ENCODE measurements around the gene DERL2.

DNA sequence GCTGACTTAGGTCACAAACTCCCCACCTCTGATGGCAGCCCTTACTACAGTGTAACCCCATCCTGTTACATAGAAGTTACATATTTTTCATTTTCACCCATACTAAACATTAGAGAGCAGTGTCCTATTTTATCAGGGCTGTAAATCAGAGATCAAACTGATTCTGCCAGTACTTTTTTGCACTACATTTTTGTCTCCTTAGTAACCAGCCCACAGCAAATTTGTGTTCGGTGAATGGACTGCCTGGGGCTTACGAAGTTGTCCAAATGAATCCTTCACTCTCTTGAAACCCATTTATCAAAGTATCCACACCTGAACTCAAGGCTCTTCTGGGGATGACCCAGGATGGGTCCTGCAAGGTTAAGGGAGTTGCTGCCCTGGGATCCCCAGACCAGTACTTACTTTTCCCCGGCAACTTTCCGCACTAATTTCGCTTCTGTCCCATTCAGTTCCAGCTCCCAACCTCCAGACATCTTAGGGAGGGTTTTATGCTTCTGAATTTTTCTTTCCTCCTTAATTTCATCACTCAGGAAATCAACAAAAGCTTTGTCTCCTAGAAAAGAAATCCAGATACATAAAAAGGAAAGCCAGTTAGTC is 48.2 kb downstream of the DERL2 start:
- TF ChIP-seq, protein P1, sequence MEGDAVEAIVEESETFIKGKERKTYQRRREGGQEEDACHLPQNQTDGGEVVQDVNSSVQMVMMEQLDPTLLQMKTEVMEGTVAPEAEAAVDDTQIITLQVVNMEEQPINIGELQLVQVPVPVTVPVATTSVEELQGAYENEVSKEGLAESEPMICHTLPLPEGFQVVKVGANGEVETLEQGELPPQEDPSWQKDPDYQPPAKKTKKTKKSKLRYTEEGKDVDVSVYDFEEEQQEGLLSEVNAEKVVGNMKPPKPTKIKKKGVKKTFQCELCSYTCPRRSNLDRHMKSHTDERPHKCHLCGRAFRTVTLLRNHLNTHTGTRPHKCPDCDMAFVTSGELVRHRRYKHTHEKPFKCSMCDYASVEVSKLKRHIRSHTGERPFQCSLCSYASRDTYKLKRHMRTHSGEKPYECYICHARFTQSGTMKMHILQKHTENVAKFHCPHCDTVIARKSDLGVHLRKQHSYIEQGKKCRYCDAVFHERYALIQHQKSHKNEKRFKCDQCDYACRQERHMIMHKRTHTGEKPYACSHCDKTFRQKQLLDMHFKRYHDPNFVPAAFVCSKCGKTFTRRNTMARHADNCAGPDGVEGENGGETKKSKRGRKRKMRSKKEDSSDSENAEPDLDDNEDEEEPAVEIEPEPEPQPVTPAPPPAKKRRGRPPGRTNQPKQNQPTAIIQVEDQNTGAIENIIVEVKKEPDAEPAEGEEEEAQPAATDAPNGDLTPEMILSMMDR (IDR thresholded peaks at IDR 0.05; ENCODE audit: low read length) = no peak
- TF ChIP-seq EZH2phosphoT487 (IDR thresholded peaks at IDR 0.05; ENCODE audit: low read length) = no peak
- TF ChIP-seq EZH2 (optimal IDR thresholded peaks at IDR 0.05; ENCODE audit: low read depth, low read length) = no peak
